Measurements from ENCODE around the gene PPM1L. TPM values are rescaled to one million over a fixed set of nuclear protein-coding genes. Genes with fewer than 3 reads are reported as not detected.

Gene PPM1L
- total RNA-seq, 1 experiment from 2014 or later: 13.2 TPM

GRCh38 chr3:160719710-160720109 is 36.3 kb upstream of the PPM1L start:
- Histone ChIP-seq H3K9me3 (ENCODE audit: control insufficient read depth in 1 of 2, insufficient read depth in 1 of 2, low read depth in 1 of 2, low read length in 2 of 2) (no peaks in the 10 kb centered on the region), H3K27ac (ENCODE audit: low read depth, low read length) (no peak overlapping the region), H3K36me3 (ENCODE audit: control insufficient read depth in 1 of 2, insufficient read depth in 2 of 2, low read length in 2 of 2) (no peaks in the 10 kb centered on the region), H3K79me2 (ENCODE audit: insufficient read depth, low read length) (no peaks in the 10 kb centered on the region), H3K9ac (ENCODE audit: low read length) (no peak overlapping the region), H3K4me3 (replicated peaks in 1 of 2; ENCODE audit: low read depth in 1 of 2, low read length in 2 of 2) (no peak overlapping the region), H3K27me3 (ENCODE audit: insufficient read depth, low read length) (no peaks in the 10 kb centered on the region), H3K4me2 (ENCODE audit: low read length) (no peak overlapping the region), H2AFZ (ENCODE audit: low read depth, low read length, poor library complexity, severe bottlenecking) (no peak overlapping the region), H4K20me1 (ENCODE audit: insufficient read depth) (no peaks in the 10 kb centered on the region), H3K9me2 (ENCODE audit: insufficient read depth) (no peaks in the 10 kb centered on the region), H3K4me1 (ENCODE audit: control insufficient read depth in 1 of 2, insufficient read depth in 2 of 2, low read length in 2 of 2) (no peaks in the 10 kb centered on the region)
- ChIA-PET CTCF (no interaction called here), RAD21 (ENCODE audit: low non-redundant PET in 1 of 2, low total read pairs in 2 of 2, uncharacterized antibody in 2 of 2, unreplicated experiment in 2 of 2) (no interaction called here), POLR2A (no interaction called here)
- no peak for DNase-seq (ENCODE audit: low read depth, low spot score)
- BruUV-seq (replicated peaks): no TSS peak
- intact Hi-C loops (cut with micrococcal nuclease): no loop called here
- ATAC-seq: no peak
- TF ChIP-seq ATF3 (IDR thresholded peaks at IDR 0.05) (no peak), SP1 (IDR thresholded peaks at IDR 0.05; ENCODE audit: low read depth) (no peak), EZH2phosphoT487 (IDR thresholded peaks at IDR 0.05; ENCODE audit: borderline replicate concordance) (no peak), ZFX (IDR thresholded peaks at IDR 0.05) (no peak), ELF1 (IDR thresholded peaks at IDR 0.05; ENCODE audit: borderline replicate concordance, low read depth) (no peak), TCF7L2 (IDR thresholded peaks at IDR 0.05; ENCODE audit: borderline replicate concordance, extremely low read depth, insufficient read depth, insufficient read length) (no peak), SIN3A (IDR thresholded peaks at IDR 0.05; ENCODE audit: low read depth) (no peak), CEBPB (IDR thresholded peaks at IDR 0.05; ENCODE audit: low read depth) (no peak), RAD21 (IDR thresholded peaks at IDR 0.05; ENCODE audit: low read depth) (no peak), REST (IDR thresholded peaks at IDR 0.05; ENCODE audit: low read depth) (no peak), MAX (IDR thresholded peaks at IDR 0.05) (no peak), YY1 (IDR thresholded peaks at IDR 0.05; ENCODE audit: extremely low read depth, insufficient replicate concordance, low read depth, low read length) (no peak), POLR2A (IDR thresholded peaks at IDR 0.05; ENCODE audit: borderline replicate concordance, extremely low read depth, insufficient read depth, insufficient read length) (no peak), POLR2AphosphoS5 (IDR thresholded peaks at IDR 0.05; ENCODE audit: low read depth, low read length) (no peak), EGR1 (IDR thresholded peaks at IDR 0.05; ENCODE audit: low read depth) (no peak), ZBTB33 (IDR thresholded peaks at IDR 0.05; ENCODE audit: extremely low read depth, insufficient replicate concordance, low read length) (no peak), CBX3 (IDR thresholded peaks at IDR 0.05; ENCODE audit: low read depth) (no peak)

Measured in HCT116 (cell line).